HEK293 (cell line): ENCODE data around the gene NIT2.

Experiments used
- CTCF ChIA-PET: fragments of 350-600 bp; formaldehyde crosslinking; extraction: SDS; loops from one replicate; lab custom pipeline; 2021; ENCODE audit warnings: antibody characterized with exemption; lab: Yijun Ruan, JAX
- POLR2A ChIA-PET: fragments of 300-600 bp; formaldehyde crosslinking; extraction: SDS; loops from one replicate; lab custom pipeline; 2020; ENCODE audit warnings: antibody characterized with exemption, inconsistent platforms; lab: Yijun Ruan, JAX
- H3K27ac ChIP-seq: fragments of 200-500 bp; sonication (Bioruptor generic); 2 replicates; pipeline ENCODE4 v1.5.1; 2014; ENCODE audit warnings: low read depth, low read length, control low read depth, inconsistent platforms; ENCODE audit errors: extremely low read depth
- H3K36me3 ChIP-seq, 2 experiments: fragments of 200-500 bp in 1 of 2; sonication (Bioruptor generic) in 1 of 2; 1 replicate in 1 of 2; 2 replicates in 1 of 2; pipeline ENCODE4 v1.5.1; 2014 to 2017; ENCODE audit warnings: inconsistent platforms in 2 of 2, low read length in 2 of 2; ENCODE audit not compliant: control insufficient read depth in 2 of 2, insufficient read depth in 1 of 2
- H3K4me1 ChIP-seq: fragments of 200-500 bp; sonication (Bioruptor generic); 2 replicates; pipeline ENCODE4 v1.5.1; 2014; ENCODE audit warnings: mild to moderate bottlenecking, low read length, inconsistent platforms; ENCODE audit not compliant: control insufficient read depth, insufficient read depth
- H3K4me3 ChIP-seq: 2 replicates; pipeline ENCODE4 v1.5.1; 2011; ENCODE audit warnings: low read depth, mild to moderate bottlenecking, control low read depth, low read length, moderate library complexity
- H3K9me3 ChIP-seq: fragments of 200-500 bp; sonication (Bioruptor generic); 2 replicates; pipeline ENCODE4 v1.5.1; 2014; ENCODE audit warnings: low read depth, low read length, inconsistent platforms; ENCODE audit not compliant: control insufficient read depth, insufficient read depth
- BCL6B ChIP-seq: fragments of 450-650 bp; formaldehyde crosslinking; IDR thresholded peaks from 2 replicates; pipeline ENCODE4 v1.5.1; 2017; ENCODE audit warnings: missing biosample characterization, missing genetic modification characterization
- EGR2 ChIP-seq: fragments of 450-650 bp; formaldehyde crosslinking; IDR thresholded peaks from 2 replicates; pipeline ENCODE4 v1.5.1; 2016; ENCODE audit warnings: low read depth, missing biosample characterization, missing genetic modification characterization
- ELK4 ChIP-seq: IDR thresholded peaks from 2 replicates; pipeline ENCODE4 v1.6.1; 2011; ENCODE audit warnings: mild to moderate bottlenecking, low read depth, low read length, borderline replicate concordance
- HIC1 ChIP-seq: fragments of 450-650 bp; formaldehyde crosslinking; IDR thresholded peaks from 2 replicates; pipeline ENCODE4 v1.5.1; 2016; ENCODE audit warnings: missing biosample characterization, missing genetic modification characterization
- KLF1 ChIP-seq: fragments of 450-650 bp; formaldehyde crosslinking; IDR thresholded peaks from 2 replicates; pipeline ENCODE4 v1.5.1; 2016; ENCODE audit warnings: missing biosample characterization, missing genetic modification characterization
- SP7 ChIP-seq: fragments of 450-650 bp; formaldehyde crosslinking; IDR thresholded peaks from 2 replicates; pipeline ENCODE4 v1.5.1; 2016; ENCODE audit warnings: missing biosample characterization, missing genetic modification characterization
- YY1 ChIP-seq: fragments of 450-650 bp; formaldehyde crosslinking; IDR thresholded peaks from 2 replicates; pipeline ENCODE4 v1.5.1; 2018; ENCODE audit warnings: missing biosample characterization, missing genetic modification characterization
- ZBTB10 ChIP-seq: fragments of 450-650 bp; formaldehyde crosslinking; IDR thresholded peaks from 2 replicates; pipeline ENCODE4 v1.5.1; 2016; ENCODE audit warnings: missing biosample characterization, missing genetic modification characterization
- ZBTB44 ChIP-seq: fragments of 450-650 bp; IDR thresholded peaks from 2 replicates; pipeline ENCODE4 v1.5.1; 2018; ENCODE audit warnings: missing biosample characterization, mild to moderate bottlenecking, missing genetic modification characterization
- ZBTB49 ChIP-seq: fragments of 450-650 bp; formaldehyde crosslinking; IDR thresholded peaks from 2 replicates; pipeline ENCODE4 v1.5.1; 2016; ENCODE audit warnings: missing biosample characterization, missing genetic modification characterization, low read depth
- ZIC2 ChIP-seq: fragments of 450-650 bp; formaldehyde crosslinking; IDR thresholded peaks from 2 replicates; pipeline ENCODE4 v1.5.1; 2016; ENCODE audit warnings: missing biosample characterization, missing genetic modification characterization
- ZNF132 ChIP-seq: fragments of 450-650 bp; formaldehyde crosslinking; IDR thresholded peaks from 2 replicates; pipeline ENCODE4 v1.5.1; 2017; ENCODE audit warnings: missing biosample characterization, missing genetic modification characterization, borderline replicate concordance
- ZNF16 ChIP-seq: fragments of 450-650 bp; formaldehyde crosslinking; IDR thresholded peaks from 2 replicates; pipeline ENCODE4 v1.5.1; 2016; ENCODE audit warnings: low read depth, missing biosample characterization, missing genetic modification characterization
- ZNF19 ChIP-seq: fragments of 450-650 bp; formaldehyde crosslinking; IDR thresholded peaks from 2 replicates; pipeline ENCODE4; 2016; ENCODE audit warnings: missing biosample characterization, missing genetic modification characterization, low read depth
- ZNF2 ChIP-seq: fragments of 450-650 bp; formaldehyde crosslinking; IDR thresholded peaks from 2 replicates; pipeline ENCODE4 v1.5.1; 2016; ENCODE audit warnings: missing biosample characterization, missing genetic modification characterization
- ZNF202 ChIP-seq: fragments of 450-650 bp; formaldehyde crosslinking; IDR thresholded peaks from 2 replicates; pipeline ENCODE4 v1.5.1; 2016; ENCODE audit warnings: missing biosample characterization, missing genetic modification characterization, borderline replicate concordance
- ZNF223 ChIP-seq: fragments of 450-650 bp; formaldehyde crosslinking; IDR thresholded peaks from 2 replicates; pipeline ENCODE4 v1.5.1; 2016; ENCODE audit warnings: missing biosample characterization, missing genetic modification characterization
- ZNF239 ChIP-seq: fragments of 450-650 bp; formaldehyde crosslinking; IDR thresholded peaks from 2 replicates; pipeline ENCODE4 v1.5.1; 2016; ENCODE audit warnings: missing biosample characterization, missing genetic modification characterization
- ZNF341 ChIP-seq: fragments of 450-650 bp; formaldehyde crosslinking; IDR thresholded peaks from 2 replicates; pipeline ENCODE4; 2016; ENCODE audit warnings: low read depth, missing biosample characterization, missing genetic modification characterization
- ZNF610 ChIP-seq: fragments of 450-650 bp; formaldehyde crosslinking; IDR thresholded peaks from 2 replicates; pipeline ENCODE4 v1.5.1; 2016; ENCODE audit warnings: missing biosample characterization, missing genetic modification characterization, borderline replicate concordance
- ZNF626 ChIP-seq: fragments of 450-650 bp; sonication (Bioruptor Pico); formaldehyde crosslinking; IDR thresholded peaks from 2 replicates; pipeline ENCODE4 v1.5.1; 2018; ENCODE audit warnings: missing biosample characterization, missing genetic modification characterization, inconsistent platforms
- ZNF660 ChIP-seq: fragments of 450-650 bp; IDR thresholded peaks from 2 replicates; pipeline ENCODE4 v1.5.1; 2018; ENCODE audit warnings: missing biosample characterization, mild to moderate bottlenecking, missing genetic modification characterization
- ZNF747 ChIP-seq: fragments of 450-650 bp; formaldehyde crosslinking; IDR thresholded peaks from 2 replicates; pipeline ENCODE4 v1.5.1; 2016; ENCODE audit warnings: missing biosample characterization, missing genetic modification characterization

NIT2 gene

GRCh38 chr3:100331660-100332059 is 2.9 kb upstream of the NIT2 start:
- TF ChIP-seq ZNF239 (no peak), YY1 (tag by site-specific recombination) (no peak), ZNF132 (tag by site-specific recombination) (no peak), ZNF610 (tag by site-specific recombination) (no peak), ZBTB44 (tag by site-specific recombination) (no peak), ZNF626 (tag by site-specific recombination) (no peak), ELK4 (no peak)
- POLR2A ChIA-PET = no interaction called here
- Histone ChIP-seq H3K27ac (no peak overlapping the region), H3K4me1 (0 out of 2 replicates have a peak, but pooled peaks cover 3% of the 10 kb centered on the region), H3K9me3 (no peaks in the 10 kb centered on the region), H3K4me3 (no peak overlapping the region), H3K36me3 (no peaks in the 10 kb centered on the region)
- CTCF ChIA-PET = interaction anchor here (0.6 kb wide), 1 partner anchor 12 kb away, joined by 3 read pairs; no protein-coding TSS in a partner anchor

GRCh38 chr3:100333051-100333450 is 1.5 kb upstream of the NIT2 start:
- H3K4me3 ChIP-seq = no peak overlapping the region
- POLR2A ChIA-PET = interaction anchor here (1.5 kb wide), 1 partner anchor 72 kb away, joined by 6 read pairs; the partner anchor contains the start of gene TBC1D23
- CTCF ChIA-PET = interaction anchor here (0.6 kb wide), 2 partner anchors 16 to 1469 kb away, joined by 4 to 7 read pairs; no protein-coding TSS in a partner anchor
- TF ChIP-seq SP7 (tag by site-specific recombination) (no peak), ZNF19 (tag by site-specific recombination) (no peak), BCL6B (tag by site-specific recombination) (no peak), ZNF747 (tag by site-specific recombination) (no peak), KLF1 (tag by site-specific recombination) (no peak), EGR2 (tag by site-specific recombination) (no peak), ZNF2 (tag by site-specific recombination) (no peak), ZNF660 (tag by site-specific recombination) (no peak), HIC1 (tag by site-specific recombination) (no peak), ZNF16 (tag by site-specific recombination) (no peak), ZNF202 (tag by site-specific recombination) (no peak), ZBTB10 (tag by site-specific recombination) (no peak), ZIC2 (tag by site-specific recombination) (no peak), ZNF341 (tag by site-specific recombination) (no peak), ZNF223 (no peak), ZBTB49 (tag by site-specific recombination) (no peak)

More at GRCh38 chr3:100333051-100333450, 1.5 kb upstream of the NIT2 start:
- Histone ChIP-seq H3K27ac (no peak overlapping the region), H3K9me3 (no peaks in the 10 kb centered on the region), H3K4me1 (0 out of 2 replicates have a peak, but pooled peaks cover 3% of the 10 kb centered on the region), H3K36me3 (no peaks in the 10 kb centered on the region)
